ENCODE data around the gene L3MBTL4. TPM values are rescaled to one million over a fixed set of nuclear protein-coding genes. Genes with fewer than 3 reads are reported as not detected.

Gene L3MBTL4
- total and polyA plus RNA-seq, 7 donors: 0.04 to 1.3 (median 0.22) TPM

GRCh38 chr18:5909125-5909524 lies 505.6 kb downstream of the L3MBTL4 start:
- intact Hi-C loops (cut with DNase I): loop anchor here in 1 of 2 donors (10.0 kb wide), 1 partner anchor 56 kb away; no protein-coding TSS in a partner anchor
- DNase-seq (no peak), ATAC-seq (no peak)
- Histone ChIP-seq H3K36me3 (ENCODE audit: insufficient read depth in 1 of 2, low read depth in 1 of 2) (no peaks in the 10 kb centered on the region), H3K27ac (no peak overlapping the region), H3K9me3 (no peaks in the 10 kb centered on the region), H3K27me3 (ENCODE audit: insufficient read depth in 3 of 3, low read length in 2 of 3) (peaks cover 0 to 5% (median 0%) of the 10 kb centered on the region in 3 donors), H3K4me3 (no peak overlapping the region), H3K4me1 (no peaks in the 10 kb centered on the region)
- WGBS, 3 donors: 81 to 85% (median 82%) methylated on average over 2 of the region's 2 CpGs
- TF ChIP-seq, protein P1, sequence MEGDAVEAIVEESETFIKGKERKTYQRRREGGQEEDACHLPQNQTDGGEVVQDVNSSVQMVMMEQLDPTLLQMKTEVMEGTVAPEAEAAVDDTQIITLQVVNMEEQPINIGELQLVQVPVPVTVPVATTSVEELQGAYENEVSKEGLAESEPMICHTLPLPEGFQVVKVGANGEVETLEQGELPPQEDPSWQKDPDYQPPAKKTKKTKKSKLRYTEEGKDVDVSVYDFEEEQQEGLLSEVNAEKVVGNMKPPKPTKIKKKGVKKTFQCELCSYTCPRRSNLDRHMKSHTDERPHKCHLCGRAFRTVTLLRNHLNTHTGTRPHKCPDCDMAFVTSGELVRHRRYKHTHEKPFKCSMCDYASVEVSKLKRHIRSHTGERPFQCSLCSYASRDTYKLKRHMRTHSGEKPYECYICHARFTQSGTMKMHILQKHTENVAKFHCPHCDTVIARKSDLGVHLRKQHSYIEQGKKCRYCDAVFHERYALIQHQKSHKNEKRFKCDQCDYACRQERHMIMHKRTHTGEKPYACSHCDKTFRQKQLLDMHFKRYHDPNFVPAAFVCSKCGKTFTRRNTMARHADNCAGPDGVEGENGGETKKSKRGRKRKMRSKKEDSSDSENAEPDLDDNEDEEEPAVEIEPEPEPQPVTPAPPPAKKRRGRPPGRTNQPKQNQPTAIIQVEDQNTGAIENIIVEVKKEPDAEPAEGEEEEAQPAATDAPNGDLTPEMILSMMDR (IDR thresholded peaks at IDR 0.05): no peak
